HepG2 (cell line): ENCODE measurements around the gene COL18A1. TPM values are rescaled to one million over a fixed set of nuclear protein-coding genes. Genes with fewer than 3 reads are reported as not detected.

Source experiments
- ELF3 ChIP-seq: IDR thresholded peaks from 2 replicates; pipeline ENCODE4 v1.6.1; 2016; ENCODE audit warnings: missing genetic modification reagents, missing compliant biosample characterization
- GABPB1 ChIP-seq: IDR thresholded peaks from 2 replicates; pipeline ENCODE4 v1.6.1; 2016; ENCODE audit warnings: mild to moderate bottlenecking, missing genetic modification reagents, moderate library complexity, missing compliant biosample characterization
- HOXA3 ChIP-seq: sonication (generic); formaldehyde crosslinking; IDR thresholded peaks from 2 replicates; pipeline ENCODE4 v1.5.0; 2020; ENCODE audit warnings: missing genetic modification reagents
- MAFF ChIP-seq: IDR thresholded peaks from 2 replicates; pipeline ENCODE4 v1.6.1; 2011; ENCODE audit warnings: low read depth, low read length, improper control_type of control experiment
- NFE2L2 ChIP-seq: fragments of 150-350 bp; IDR thresholded peaks from 2 replicates; pipeline ENCODE4 v1.6.1; 2014; ENCODE audit warnings: low read length
- RARA ChIP-seq: IDR thresholded peaks from 2 replicates; pipeline ENCODE4 v1.6.1; 2016; ENCODE audit warnings: missing genetic modification reagents, missing compliant biosample characterization
- XBP1 ChIP-seq: sonication (generic); formaldehyde crosslinking; IDR thresholded peaks from 2 replicates; pipeline ENCODE4 v1.5.0; 2020; ENCODE audit warnings: missing genetic modification reagents
- ZNF101 ChIP-seq: sonication (generic); formaldehyde crosslinking; IDR thresholded peaks from 2 replicates; pipeline ENCODE4 v1.4.0; 2020; ENCODE audit warnings: mild to moderate bottlenecking, low read depth, missing genetic modification reagents, borderline replicate concordance
- ZNF207 ChIP-seq: fragments of 450-650 bp; IDR thresholded peaks from 2 replicates; pipeline ENCODE4 v1.6.1; 2016; ENCODE audit warnings: antibody characterized with exemption, borderline replicate concordance
- ZNF333 ChIP-seq: sonication (generic); formaldehyde crosslinking; IDR thresholded peaks from 2 replicates; pipeline ENCODE4 v1.4.0; 2020; ENCODE audit warnings: mild to moderate bottlenecking, missing genetic modification reagents, borderline replicate concordance
- polyA plus RNA-seq, 8 experiments: library from polyadenylated mRNA; depleted of rRNA in 3 of 8; stranded (reverse) in 7 of 8; unstranded in 1 of 8; fragments of >200 nt; fragmentation: Illumina TruSeq in 4 of 8; extraction: Trizol in 4 of 8; gene quantifications; 2 replicates each; pipeline versions ENCODE4 v1.2.1 to v1.2.3, GENCODE V29; 2011 to 2016; ENCODE audit warnings: low read depth in 4 of 8, missing spikeins in 1 of 8, mixed read lengths in 1 of 8; ENCODE audit not compliant: insufficient read depth in 1 of 8
- total RNA-seq, 5 experiments: library from RNA; depleted of rRNA; stranded (reverse); fragments of >200 nt; fragmentation: Illumina TruSeq; extraction: Trizol; gene quantifications; 2 replicates each; pipeline ENCODE4 v1.2.3, GENCODE V29; 2016; ENCODE audit warnings: low read depth in 1 of 5
- TF ChIP-seq, protein P1 (sequence below): IDR thresholded peaks from 2 replicates; pipeline ENCODE4 v1.6.1; 2018; ENCODE audit warnings: missing genetic modification reagents, mild to moderate bottlenecking, missing compliant biosample characterization
- TF ChIP-seq, protein P2 (sequence below): sonication (generic); formaldehyde crosslinking; IDR thresholded peaks from 2 replicates; pipeline ENCODE4 v1.4.0; 2020; ENCODE audit warnings: missing genetic modification reagents

Gene COL18A1
- total and polyA plus RNA-seq, 2 of the 13 experiments (the other 11 are each of a cell fraction or from before 2014, with no cell fraction given): 79.0 to 102 TPM

DNA sequence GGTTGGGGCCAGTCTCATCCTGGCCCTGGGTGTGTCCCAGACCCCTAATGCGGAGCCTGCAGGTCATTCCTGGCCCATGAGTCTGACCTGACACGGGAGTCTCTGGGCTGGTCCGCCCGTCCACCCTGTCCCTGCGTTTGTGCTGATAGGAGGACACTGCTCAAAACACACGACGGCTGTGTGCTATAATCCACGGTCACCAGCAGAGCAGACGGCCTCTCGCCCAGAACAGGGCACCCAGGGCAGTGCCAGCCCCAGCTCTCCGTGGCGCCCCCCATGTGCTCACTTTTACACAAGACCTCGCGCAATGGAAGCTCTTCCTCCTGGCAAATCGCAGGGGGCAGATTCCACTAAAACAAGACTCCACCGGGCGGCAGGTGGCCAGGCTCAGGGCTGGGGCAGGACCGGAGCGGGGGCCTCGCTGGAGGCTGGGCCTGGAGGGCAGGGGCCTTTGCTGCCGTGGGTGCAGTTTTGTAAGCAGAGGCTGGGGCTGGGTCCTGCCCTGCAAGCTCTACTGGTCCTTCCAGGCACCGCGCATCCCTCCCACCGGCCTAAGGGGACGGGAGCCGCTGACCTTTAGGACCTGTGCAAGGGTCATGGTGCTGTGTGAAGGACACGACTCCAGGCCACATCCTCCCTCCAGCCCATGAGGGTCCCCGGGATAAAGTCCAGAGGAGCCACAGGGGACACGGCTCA is 147.9 kb downstream of the COL18A1 start (continued):
- no peak for TF ChIP-seq MAFF
- TF ChIP-seq HOXA3 (CRISPR knock-in tag): peak; percentile 49; the same call in 1 of the 2 replicates
- TF ChIP-seq, protein P1, sequence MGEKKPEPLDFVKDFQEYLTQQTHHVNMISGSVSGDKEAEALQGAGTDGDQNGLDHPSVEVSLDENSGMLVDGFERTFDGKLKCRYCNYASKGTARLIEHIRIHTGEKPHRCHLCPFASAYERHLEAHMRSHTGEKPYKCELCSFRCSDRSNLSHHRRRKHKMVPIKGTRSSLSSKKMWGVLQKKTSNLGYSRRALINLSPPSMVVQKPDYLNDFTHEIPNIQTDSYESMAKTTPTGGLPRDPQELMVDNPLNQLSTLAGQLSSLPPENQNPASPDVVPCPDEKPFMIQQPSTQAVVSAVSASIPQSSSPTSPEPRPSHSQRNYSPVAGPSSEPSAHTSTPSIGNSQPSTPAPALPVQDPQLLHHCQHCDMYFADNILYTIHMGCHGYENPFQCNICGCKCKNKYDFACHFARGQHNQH (CRISPR knock-in tag): no peak
- no peak for TF ChIP-seq ZNF207
- no peak for TF ChIP-seq XBP1 (CRISPR knock-in tag)
- no peak for TF ChIP-seq ZNF101 (CRISPR knock-in tag)
- no peak for TF ChIP-seq NFE2L2
- no peak for TF ChIP-seq ZNF333 (CRISPR knock-in tag)
- TF ChIP-seq ELF3 (CRISPR knock-in tag): no peak
- TF ChIP-seq, protein P2, sequence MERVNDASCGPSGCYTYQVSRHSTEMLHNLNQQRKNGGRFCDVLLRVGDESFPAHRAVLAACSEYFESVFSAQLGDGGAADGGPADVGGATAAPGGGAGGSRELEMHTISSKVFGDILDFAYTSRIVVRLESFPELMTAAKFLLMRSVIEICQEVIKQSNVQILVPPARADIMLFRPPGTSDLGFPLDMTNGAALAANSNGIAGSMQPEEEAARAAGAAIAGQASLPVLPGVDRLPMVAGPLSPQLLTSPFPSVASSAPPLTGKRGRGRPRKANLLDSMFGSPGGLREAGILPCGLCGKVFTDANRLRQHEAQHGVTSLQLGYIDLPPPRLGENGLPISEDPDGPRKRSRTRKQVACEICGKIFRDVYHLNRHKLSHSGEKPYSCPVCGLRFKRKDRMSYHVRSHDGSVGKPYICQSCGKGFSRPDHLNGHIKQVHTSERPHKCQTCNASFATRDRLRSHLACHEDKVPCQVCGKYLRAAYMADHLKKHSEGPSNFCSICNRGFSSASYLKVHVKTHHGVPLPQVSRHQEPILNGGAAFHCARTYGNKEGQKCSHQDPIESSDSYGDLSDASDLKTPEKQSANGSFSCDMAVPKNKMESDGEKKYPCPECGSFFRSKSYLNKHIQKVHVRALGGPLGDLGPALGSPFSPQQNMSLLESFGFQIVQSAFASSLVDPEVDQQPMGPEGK (CRISPR knock-in tag): peak; percentile 43; the same call in 1 of the 2 replicates
- 0 out of 2 replicates have a peak, but pooled peaks have one; percentile 36 for TF ChIP-seq GABPB1
- peak; percentile 60; the same call in 1 of the 2 replicates for TF ChIP-seq RARA (CRISPR knock-in tag)
